RWPE2 (cell line): Measurements from ENCODE around the gene FAM177A1.

Source experiments
- ATAC-seq: fragments of 200-7000 bp; cut with Tn5 transposase; 3 replicates; pipeline ENCODE4 v1.9.1; 2021; ENCODE audit warnings: low read depth
- DNase-seq: peaks from one replicate; pipeline ENCODE4 v3.0.0-alpha.2; 2020; ENCODE audit warnings: low spot score
- H3K27ac ChIP-seq: fragments of 450-650 bp; 2 replicates; pipeline ENCODE4 v1.5.1; 2017; ENCODE audit warnings: mild to moderate bottlenecking; ENCODE audit not compliant: poor library complexity, severe bottlenecking
- H3K27me3 ChIP-seq: fragments of 250-450 bp; sonication (Bioruptor Pico); 2 replicates; pipeline ENCODE4 v1.5.1; 2021; ENCODE audit warnings: mild to moderate bottlenecking, moderate library complexity; ENCODE audit not compliant: insufficient read depth, poor library complexity, severe bottlenecking
- H3K36me3 ChIP-seq: fragments of 250-450 bp; sonication (Bioruptor Pico); 2 replicates; pipeline ENCODE4 v1.5.1; 2020; ENCODE audit warnings: low read depth, mild to moderate bottlenecking, moderate library complexity
- H3K4me1 ChIP-seq: fragments of 250-450 bp; sonication (Bioruptor Pico); 2 replicates; pipeline ENCODE4 v1.5.1; 2021; ENCODE audit warnings: mild to moderate bottlenecking, moderate library complexity; ENCODE audit not compliant: insufficient read depth, poor library complexity, severe bottlenecking
- H3K4me3 ChIP-seq: fragments of 250-450 bp; sonication (Bioruptor Pico); 2 replicates; pipeline ENCODE4 v1.5.1; 2021; ENCODE audit warnings: mild to moderate bottlenecking, moderate library complexity; ENCODE audit not compliant: severe bottlenecking
- H3K9me3 ChIP-seq: fragments of 250-450 bp; sonication (Bioruptor Pico); 2 replicates; pipeline ENCODE4 v1.5.1; 2021; ENCODE audit warnings: mild to moderate bottlenecking, moderate library complexity; ENCODE audit not compliant: severe bottlenecking
- CTCF ChIP-seq: fragments of 450-650 bp; IDR thresholded peaks from one replicate; pipeline ENCODE4 v1.5.1; 2017; ENCODE audit warnings: mild to moderate bottlenecking, moderate library complexity; ENCODE audit not compliant: poor library complexity, severe bottlenecking

Gene FAM177A1

DNA sequence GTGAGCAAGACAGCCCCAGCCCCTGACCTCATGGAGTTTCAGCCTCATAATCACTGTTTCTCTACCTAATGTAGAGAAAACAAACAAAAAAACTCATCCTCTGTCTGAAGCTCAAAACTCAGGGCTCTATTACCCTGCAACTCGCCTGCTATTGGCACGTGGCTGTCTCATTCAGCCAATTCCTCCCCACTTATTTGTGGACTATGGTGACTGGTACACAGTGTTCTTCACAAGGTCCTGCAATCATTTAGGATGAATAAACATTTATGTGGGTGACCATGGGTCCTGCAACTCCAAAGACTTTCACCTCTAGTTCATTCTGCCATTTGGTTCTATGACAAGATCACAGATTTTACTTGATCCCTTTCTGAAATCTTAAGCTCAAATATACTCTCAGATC is 71.0 kb downstream of the FAM177A1 start:
- Histone ChIP-seq H3K27me3 (no peaks in the 10 kb centered on the region), H3K36me3 (peaks cover 7% of the 10 kb centered on the region)

GRCh38 chr14:35121026-35121886 is 75.2 kb downstream of the FAM177A1 start:
- Histone ChIP-seq H3K27me3 (no peaks in the 10 kb centered on the region), H3K4me3 (peak overlapping the region; percentile 62), H3K9me3 (no peaks in the 10 kb centered on the region), H3K36me3 (peaks cover 4% of the 10 kb centered on the region; the same call in 1 of the 2 replicates), H3K27ac (peak overlapping the region; percentile 88), H3K4me1 (peaks cover 7% of the 10 kb centered on the region)
- no peak for TF ChIP-seq CTCF
- DNase-seq (no peak), ATAC-seq (no peak)

More for the DNA sequence above, 71.0 kb downstream of the FAM177A1 start:
- DNase-seq (no peak), ATAC-seq (no peak)
- Histone ChIP-seq H3K4me1 (peaks cover 4% of the 10 kb centered on the region), H3K4me3 (no peak overlapping the region), H3K27ac (no peak overlapping the region), H3K9me3 (no peaks in the 10 kb centered on the region)
- no peak for TF ChIP-seq CTCF

- no peak for TF ChIP-seq CTCF
- peak; percentile 91 for ATAC-seq
- Histone ChIP-seq H3K9me3 (no peaks in the 10 kb centered on the region), H3K36me3 (peaks cover 10% of the 10 kb centered on the region; the same call in 1 of the 2 replicates), H3K27me3 (no peaks in the 10 kb centered on the region), H3K4me3 (peak within 1 kb of the TSS; percentile 62), H3K4me1 (peaks cover 7% of the 10 kb centered on the region), H3K27ac (peak within 1 kb of the TSS; percentile 88)
- peak; percentile 100 for DNase-seq
Measured at GRCh38 chr14:35121887-35122695, 76.0 kb downstream of the FAM177A1 start, which contains the start of the genes PPP2R3C and PRORP. Gene PPP2R3C, minus strand, starts transcription at chr14:35121990. Its CDS starts 31 bp downstream, at chr14:35121959. Gene PRORP, plus strand, starts transcription at chr14:35122552. Its CDS starts 694 bp downstream, at chr14:35123246.

DNA sequence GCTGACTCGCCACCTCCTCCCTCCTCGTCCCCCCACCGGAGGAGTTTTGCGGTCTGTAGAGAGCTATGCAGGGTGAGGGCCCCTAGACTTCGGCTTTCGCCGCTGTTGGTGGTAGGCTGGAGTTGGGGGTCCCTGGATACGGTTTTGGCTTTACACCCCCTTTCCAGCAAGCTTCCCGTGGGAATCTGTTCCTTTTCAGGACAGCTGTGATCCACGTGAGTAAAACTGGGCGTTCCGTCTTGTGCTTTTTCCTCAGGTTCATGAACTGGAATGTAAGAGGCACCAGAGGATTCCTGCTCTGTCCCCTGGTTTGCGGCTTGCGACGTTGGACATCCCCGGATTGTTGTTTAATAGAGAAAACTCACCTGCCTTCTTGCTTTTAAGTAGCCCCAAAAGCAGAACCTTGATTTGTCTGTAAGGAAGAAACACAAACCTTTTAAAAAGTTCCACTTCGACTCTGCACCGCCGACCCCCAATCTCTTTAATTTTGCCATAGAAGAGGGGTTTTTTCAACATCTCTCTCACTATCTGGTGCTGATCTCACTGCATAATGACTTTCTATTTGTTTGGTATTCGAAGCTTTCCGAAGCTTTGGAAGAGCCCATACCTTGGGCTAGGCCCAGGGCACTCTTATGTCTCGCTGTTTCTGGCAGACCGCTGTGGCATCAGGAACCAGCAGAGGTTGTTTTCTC is 76.8 kb downstream of the FAM177A1 start:
- peak; percentile 5; the same call in 2 of the 3 replicates for ATAC-seq
- no peak for TF ChIP-seq CTCF
- no peak for DNase-seq
- H3K9me3 ChIP-seq, result no peaks in the 10 kb centered on the region
- peak overlapping the region; percentile 88 for H3K27ac ChIP-seq
- peaks cover 17% of the 10 kb centered on the region for H3K36me3 ChIP-seq
- peaks cover 7% of the 10 kb centered on the region for H3K4me1 ChIP-seq
- peak overlapping the region; percentile 62 for H3K4me3 ChIP-seq
- no peaks in the 10 kb centered on the region for H3K27me3 ChIP-seq
